GM12872 (cell line): ENCODE data around the gene DLX3.

Source experiments
- CTCF ChIP-seq: IDR thresholded peaks from 3 replicates; pipeline ENCODE4 v1.5.1; 2011; ENCODE audit warnings: low read depth, mild to moderate bottlenecking, low read length, moderate library complexity; ENCODE audit not compliant: insufficient read depth

DLX3 gene

GRCh38 chr17:49968405-49969133 lies 26.5 kb downstream of the DLX3 start:
- no peak for TF ChIP-seq CTCF

- no peak for TF ChIP-seq CTCF
Observed at GRCh38 chr17:49967621-49968404, 27.2 kb downstream of the DLX3 start.

- no peak for TF ChIP-seq CTCF
Observed at GRCh38 chr17:49967205-49967604, 27.8 kb downstream of the DLX3 start.

GRCh38 chr17:49966767-49967166 lies 28.3 kb downstream of the DLX3 start:
- TF ChIP-seq CTCF, result no peak

GRCh38 chr17:49965524-49965909 lies 29.5 kb downstream of the DLX3 start:
- TF ChIP-seq CTCF, result no peak

- TF ChIP-seq CTCF, result no peak
Observed at GRCh38 chr17:49964769-49965523, 30.1 kb downstream of the DLX3 start.

GRCh38 chr17:49964303-49964768 lies 30.7 kb downstream of the DLX3 start:
- TF ChIP-seq CTCF, result no peak
